ENCODE results near the gene TMEM170B. TPM values are rescaled to one million over a fixed set of nuclear protein-coding genes. Genes with fewer than 3 reads are reported as not detected.

Gene TMEM170B
- total and polyA plus RNA-seq, 9 of the 15 experiments (the other 6 are each of a cell fraction or from before 2014, with no cell fraction given) = 0.03 to 0.11 (median 0.07) TPM

GRCh38 chr6:11515763-11516162, 21.8 kb upstream of the TMEM170B start (continued):
- TF ChIP-seq, protein P1, sequence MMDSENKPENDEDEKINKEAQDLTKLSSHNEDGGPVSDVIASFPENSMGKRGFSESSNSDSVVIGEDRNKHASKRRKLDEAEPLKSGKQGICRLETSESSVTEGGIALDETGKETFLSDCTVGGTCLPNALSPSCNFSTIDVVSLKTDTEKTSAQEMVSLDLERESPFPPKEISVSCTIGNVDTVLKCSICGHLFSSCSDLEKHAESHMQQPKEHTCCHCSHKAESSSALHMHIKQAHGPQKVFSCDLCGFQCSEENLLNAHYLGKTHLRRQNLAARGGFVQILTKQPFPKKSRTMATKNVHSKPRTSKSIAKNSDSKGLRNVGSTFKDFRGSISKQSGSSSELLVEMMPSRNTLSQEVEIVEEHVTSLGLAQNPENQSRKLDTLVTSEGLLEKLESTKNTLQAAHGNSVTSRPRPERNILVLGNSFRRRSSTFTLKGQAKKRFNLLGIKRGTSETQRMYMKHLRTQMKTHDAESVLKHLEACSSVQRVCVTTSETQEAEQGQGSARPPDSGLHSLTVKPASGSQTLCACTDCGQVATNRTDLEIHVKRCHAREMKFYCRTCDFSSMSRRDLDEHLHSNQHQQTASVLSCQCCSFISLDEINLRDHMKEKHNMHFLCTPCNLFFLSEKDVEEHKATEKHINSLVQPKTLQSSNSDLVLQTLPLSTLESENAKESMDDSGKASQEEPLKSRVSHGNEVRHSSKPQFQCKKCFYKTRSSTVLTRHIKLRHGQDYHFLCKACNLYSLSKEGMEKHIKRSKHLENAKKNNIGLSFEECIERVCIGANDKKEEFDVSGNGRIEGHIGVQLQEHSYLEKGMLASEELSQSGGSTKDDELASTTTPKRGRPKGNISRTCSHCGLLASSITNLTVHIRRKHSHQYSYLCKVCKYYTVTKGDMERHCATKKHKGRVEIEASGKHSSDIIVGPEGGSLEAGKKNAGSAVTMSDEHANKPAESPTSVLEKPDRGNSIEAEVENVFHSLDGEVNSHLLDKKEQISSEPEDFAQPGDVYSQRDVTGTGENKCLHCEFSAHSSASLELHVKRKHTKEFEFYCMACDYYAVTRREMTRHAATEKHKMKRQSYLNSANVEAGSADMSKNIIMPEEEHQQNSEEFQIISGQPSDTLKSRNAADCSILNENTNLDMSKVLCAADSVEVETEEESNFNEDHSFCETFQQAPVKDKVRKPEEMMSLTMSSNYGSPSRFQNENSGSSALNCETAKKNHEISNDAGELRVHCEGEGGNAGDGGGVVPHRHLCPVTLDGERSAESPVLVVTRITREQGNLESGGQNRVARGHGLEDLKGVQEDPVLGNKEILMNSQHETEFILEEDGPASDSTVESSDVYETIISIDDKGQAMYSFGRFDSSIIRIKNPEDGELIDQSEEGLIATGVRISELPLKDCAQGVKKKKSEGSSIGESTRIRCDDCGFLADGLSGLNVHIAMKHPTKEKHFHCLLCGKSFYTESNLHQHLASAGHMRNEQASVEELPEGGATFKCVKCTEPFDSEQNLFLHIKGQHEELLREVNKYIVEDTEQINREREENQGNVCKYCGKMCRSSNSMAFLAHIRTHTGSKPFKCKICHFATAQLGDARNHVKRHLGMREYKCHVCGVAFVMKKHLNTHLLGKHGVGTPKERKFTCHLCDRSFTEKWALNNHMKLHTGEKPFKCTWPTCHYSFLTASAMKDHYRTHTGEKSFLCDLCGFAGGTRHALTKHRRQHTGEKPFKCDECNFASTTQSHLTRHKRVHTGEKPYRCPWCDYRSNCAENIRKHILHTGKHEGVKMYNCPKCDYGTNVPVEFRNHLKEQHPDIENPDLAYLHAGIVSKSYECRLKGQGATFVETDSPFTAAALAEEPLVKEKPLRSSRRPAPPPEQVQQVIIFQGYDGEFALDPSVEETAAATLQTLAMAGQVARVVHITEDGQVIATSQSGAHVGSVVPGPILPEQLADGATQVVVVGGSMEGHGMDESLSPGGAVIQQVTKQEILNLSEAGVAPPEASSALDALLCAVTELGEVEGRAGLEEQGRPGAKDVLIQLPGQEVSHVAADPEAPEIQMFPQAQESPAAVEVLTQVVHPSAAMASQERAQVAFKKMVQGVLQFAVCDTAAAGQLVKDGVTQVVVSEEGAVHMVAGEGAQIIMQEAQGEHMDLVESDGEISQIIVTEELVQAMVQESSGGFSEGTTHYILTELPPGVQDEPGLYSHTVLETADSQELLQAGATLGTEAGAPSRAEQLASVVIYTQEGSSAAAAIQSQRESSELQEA (IDR thresholded peaks at IDR 0.05; ENCODE audit: low read depth) = no peak

Data from K562 (cell line).